ENCODE data around the gene SPARCL1.

GRCh38 chr4:87458913-87459312, 70.3 kb downstream of the SPARCL1 start:
- TF ChIP-seq ATF3 (IDR thresholded peaks at IDR 0.05) = no peak
- TF ChIP-seq MAX (IDR thresholded peaks at IDR 0.05) = no peak

Data from liver (tissue), 2 donors.